ENCODE data around the gene TMC6. TPM values are rescaled to one million over a fixed set of nuclear protein-coding genes. Genes with fewer than 3 reads are reported as not detected.

Gene TMC6
- total RNA-seq, 1 donor from 2014 or later = 19.6 TPM

GRCh38 chr17:78125138-78125913 is 3.2 kb downstream of the TMC6 start:
- peaks cover 12% of the 10 kb centered on the region for H3K4me1 Mint-ChIP-seq (ENCODE audit: low read depth)
- no peak overlapping the region for H3K4me3 Mint-ChIP-seq (ENCODE audit: unreplicated experiment)
- H3K36me3 Mint-ChIP-seq (ENCODE audit: low read depth) = peaks cover 2% of the 10 kb centered on the region
- H3K27ac Mint-ChIP-seq (ENCODE audit: unreplicated experiment) = no peak overlapping the region
- TF ChIP-seq CTCF (IDR thresholded peaks at IDR 0.05) = no peak
- no peak for DNase-seq (ENCODE audit: low spot score)
- H3K9me3 Mint-ChIP-seq (ENCODE audit: low read depth) = no peaks in the 10 kb centered on the region
- no peaks in the 10 kb centered on the region for H3K27me3 Mint-ChIP-seq (ENCODE audit: low read depth)

GRCh38 chr17:78124836-78125137 is 3.8 kb downstream of the TMC6 start:
- Mint-ChIP-seq H3K36me3 (ENCODE audit: low read depth) (peaks cover 2% of the 10 kb centered on the region), H3K9me3 (ENCODE audit: low read depth) (no peaks in the 10 kb centered on the region), H3K4me3 (ENCODE audit: unreplicated experiment) (no peak overlapping the region), H3K27ac (ENCODE audit: unreplicated experiment) (no peak overlapping the region), H3K27me3 (ENCODE audit: low read depth) (no peaks in the 10 kb centered on the region), H3K4me1 (ENCODE audit: low read depth) (peaks cover 12% of the 10 kb centered on the region)
- TF ChIP-seq CTCF (IDR thresholded peaks at IDR 0.05) = no peak
- DNase-seq (ENCODE audit: low spot score) = no peak

- no peak for TF ChIP-seq CTCF (IDR thresholded peaks at IDR 0.05)
- no peak overlapping the region for H3K27ac Mint-ChIP-seq (ENCODE audit: unreplicated experiment)
- no peaks in the 10 kb centered on the region for H3K27me3 Mint-ChIP-seq (ENCODE audit: low read depth)
These were observed 4.3 kb downstream of the TMC6 start for GRCh38 chr17:78124081-78124835.

GRCh38 chr17:78123258-78123929 is 5.2 kb downstream of the TMC6 start:
- no peaks in the 10 kb centered on the region for H3K27me3 Mint-ChIP-seq (ENCODE audit: low read depth)
- peaks cover 9% of the 10 kb centered on the region for H3K4me1 Mint-ChIP-seq (ENCODE audit: low read depth)
- H3K36me3 Mint-ChIP-seq (ENCODE audit: low read depth) = peaks cover 2% of the 10 kb centered on the region
- no peak for TF ChIP-seq CTCF (IDR thresholded peaks at IDR 0.05)
- H3K27ac Mint-ChIP-seq (ENCODE audit: unreplicated experiment) = no peak overlapping the region
- no peaks in the 10 kb centered on the region for H3K9me3 Mint-ChIP-seq (ENCODE audit: low read depth)
- no peak overlapping the region for H3K4me3 Mint-ChIP-seq (ENCODE audit: unreplicated experiment)
- DNase-seq (ENCODE audit: low spot score) = no peak

More at GRCh38 chr17:78124081-78124835, 4.3 kb downstream of the TMC6 start:
- Mint-ChIP-seq H3K36me3 (ENCODE audit: low read depth) (peaks cover 2% of the 10 kb centered on the region), H3K9me3 (ENCODE audit: low read depth) (no peaks in the 10 kb centered on the region), H3K4me3 (ENCODE audit: unreplicated experiment) (no peak overlapping the region), H3K4me1 (ENCODE audit: low read depth) (peaks cover 12% of the 10 kb centered on the region)
- DNase-seq (ENCODE audit: low spot score) = no peak

- H3K9me3 Mint-ChIP-seq (ENCODE audit: low read depth) = no peaks in the 10 kb centered on the region
- H3K27ac Mint-ChIP-seq (ENCODE audit: unreplicated experiment) = no peak overlapping the region
These were observed 5.7 kb downstream of the TMC6 start for GRCh38 chr17:78122931-78123249.

More at GRCh38 chr17:78122931-78123249, 5.7 kb downstream of the TMC6 start:
- H3K4me1 Mint-ChIP-seq (ENCODE audit: low read depth) = peaks cover 9% of the 10 kb centered on the region
- no peak overlapping the region for H3K4me3 Mint-ChIP-seq (ENCODE audit: unreplicated experiment)
- DNase-seq (ENCODE audit: low spot score) = no peak
- no peaks in the 10 kb centered on the region for H3K27me3 Mint-ChIP-seq (ENCODE audit: low read depth)
- no peak for TF ChIP-seq CTCF (IDR thresholded peaks at IDR 0.05)
- peaks cover 2% of the 10 kb centered on the region for H3K36me3 Mint-ChIP-seq (ENCODE audit: low read depth)
